WI38 (cell line): Measurements from ENCODE around the gene MYLK.

ENCODE experiments used
- H3K4me3 ChIP-seq: 2 replicates; pipeline ENCODE4 v1.5.1; 2011; ENCODE audit warnings: low read depth, mild to moderate bottlenecking, control low read depth, low read length
- TF ChIP-seq, protein P1 (sequence below): IDR thresholded peaks from 2 replicates; pipeline ENCODE4 v1.5.1; 2012; ENCODE audit warnings: low read depth, mild to moderate bottlenecking, control low read depth, low read length

MYLK gene

DNA sequence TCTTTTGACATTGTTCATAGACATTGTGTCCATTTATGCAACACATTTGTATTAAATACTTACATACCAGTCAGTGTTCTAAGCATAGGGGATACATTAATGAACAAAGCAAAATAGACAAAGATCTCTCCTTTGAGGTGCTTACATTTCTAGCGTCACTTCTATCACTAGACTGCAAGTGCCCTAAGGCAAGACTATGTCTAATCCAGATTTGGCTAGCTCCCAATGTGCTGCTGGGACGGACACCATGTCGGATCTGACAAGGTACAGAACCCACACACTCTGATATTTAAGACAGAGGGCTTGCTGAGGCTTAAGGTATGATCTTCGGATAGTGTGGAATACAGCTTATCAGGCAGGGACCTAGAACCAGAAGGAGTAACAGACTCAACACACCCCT is 41.4 kb downstream of the MYLK start:
- no peak overlapping the region for H3K4me3 ChIP-seq
- TF ChIP-seq, protein P1, sequence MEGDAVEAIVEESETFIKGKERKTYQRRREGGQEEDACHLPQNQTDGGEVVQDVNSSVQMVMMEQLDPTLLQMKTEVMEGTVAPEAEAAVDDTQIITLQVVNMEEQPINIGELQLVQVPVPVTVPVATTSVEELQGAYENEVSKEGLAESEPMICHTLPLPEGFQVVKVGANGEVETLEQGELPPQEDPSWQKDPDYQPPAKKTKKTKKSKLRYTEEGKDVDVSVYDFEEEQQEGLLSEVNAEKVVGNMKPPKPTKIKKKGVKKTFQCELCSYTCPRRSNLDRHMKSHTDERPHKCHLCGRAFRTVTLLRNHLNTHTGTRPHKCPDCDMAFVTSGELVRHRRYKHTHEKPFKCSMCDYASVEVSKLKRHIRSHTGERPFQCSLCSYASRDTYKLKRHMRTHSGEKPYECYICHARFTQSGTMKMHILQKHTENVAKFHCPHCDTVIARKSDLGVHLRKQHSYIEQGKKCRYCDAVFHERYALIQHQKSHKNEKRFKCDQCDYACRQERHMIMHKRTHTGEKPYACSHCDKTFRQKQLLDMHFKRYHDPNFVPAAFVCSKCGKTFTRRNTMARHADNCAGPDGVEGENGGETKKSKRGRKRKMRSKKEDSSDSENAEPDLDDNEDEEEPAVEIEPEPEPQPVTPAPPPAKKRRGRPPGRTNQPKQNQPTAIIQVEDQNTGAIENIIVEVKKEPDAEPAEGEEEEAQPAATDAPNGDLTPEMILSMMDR, result no peak

DNA sequence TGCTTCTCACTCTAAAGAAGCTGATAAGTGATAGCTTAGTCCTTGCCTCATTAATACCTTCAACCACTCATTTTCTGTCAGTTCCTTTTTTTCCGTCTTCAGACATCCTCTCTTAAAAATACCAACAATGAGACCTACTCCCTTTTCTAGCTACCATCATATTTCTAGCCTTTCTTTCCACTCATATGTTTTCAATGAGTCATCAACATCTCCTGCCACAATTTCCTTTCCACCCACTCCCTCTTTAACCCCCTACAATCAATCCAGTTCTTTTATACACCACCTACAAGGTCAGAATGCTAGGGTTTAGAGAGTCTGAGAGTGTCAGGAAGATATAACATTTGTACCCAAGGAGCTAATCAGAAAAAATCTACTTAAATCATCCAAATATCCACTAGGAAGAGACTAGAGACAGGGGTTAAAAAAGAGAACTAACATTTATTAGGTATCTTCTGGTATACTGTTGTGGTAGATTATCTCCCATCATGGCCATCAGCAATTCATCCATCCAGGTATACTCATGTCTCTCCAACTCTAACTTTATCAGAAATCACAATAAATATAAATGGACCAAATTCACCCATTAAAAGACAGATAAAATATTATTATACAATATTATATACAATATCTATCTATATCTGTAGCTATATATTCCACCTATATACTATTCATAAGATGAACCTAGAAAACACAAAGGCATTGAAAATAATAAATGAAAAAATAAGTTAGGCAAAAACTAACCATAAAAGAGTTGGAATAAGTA is 42.5 kb downstream of the MYLK start:
- TF ChIP-seq, protein P1, result no peak

DNA sequence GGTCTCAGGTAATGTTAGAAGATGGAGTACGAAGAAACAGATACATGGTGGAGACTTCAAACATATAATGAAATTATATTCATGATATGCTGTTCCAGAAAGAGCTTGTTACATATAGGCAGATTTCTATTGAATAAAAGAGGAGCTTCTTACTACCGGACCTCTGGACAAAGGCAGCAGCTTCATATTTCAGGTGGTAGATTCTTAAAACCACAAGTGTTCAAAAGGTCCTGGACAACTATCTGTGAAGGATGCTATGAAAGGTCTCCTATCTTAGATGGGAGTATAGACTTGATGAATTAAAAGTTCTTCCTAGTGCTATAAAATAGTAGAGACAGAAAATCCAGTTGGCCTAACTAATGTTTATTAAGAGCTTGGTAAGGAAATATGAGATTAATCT is 43.2 kb downstream of the MYLK start:
- TF ChIP-seq, protein P1, result no peak
- H3K4me3 ChIP-seq, result no peak overlapping the region

More for the DNA sequence above, 42.5 kb downstream of the MYLK start:
- no peak overlapping the region for H3K4me3 ChIP-seq

DNA sequence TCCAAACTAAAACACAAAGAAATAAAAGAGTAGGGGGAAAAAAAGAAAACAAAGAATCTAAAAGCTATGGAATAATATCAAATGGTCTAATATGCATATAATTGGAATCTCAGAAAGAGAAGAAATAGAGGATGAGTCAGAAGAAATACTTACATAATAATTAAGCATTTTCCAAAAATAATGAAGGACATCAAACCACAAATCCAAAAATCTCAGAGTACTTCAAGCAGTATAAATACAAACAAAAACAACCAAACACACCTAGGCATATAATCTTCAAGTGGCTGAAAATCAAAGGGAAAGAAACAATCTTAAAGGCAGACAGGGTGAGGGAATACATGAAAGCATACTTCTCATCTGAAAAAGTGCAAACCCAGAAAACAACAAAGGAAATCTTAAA is 46.3 kb downstream of the MYLK start:
- H3K4me3 ChIP-seq, result no peak overlapping the region
- TF ChIP-seq, protein P1, result no peak

DNA sequence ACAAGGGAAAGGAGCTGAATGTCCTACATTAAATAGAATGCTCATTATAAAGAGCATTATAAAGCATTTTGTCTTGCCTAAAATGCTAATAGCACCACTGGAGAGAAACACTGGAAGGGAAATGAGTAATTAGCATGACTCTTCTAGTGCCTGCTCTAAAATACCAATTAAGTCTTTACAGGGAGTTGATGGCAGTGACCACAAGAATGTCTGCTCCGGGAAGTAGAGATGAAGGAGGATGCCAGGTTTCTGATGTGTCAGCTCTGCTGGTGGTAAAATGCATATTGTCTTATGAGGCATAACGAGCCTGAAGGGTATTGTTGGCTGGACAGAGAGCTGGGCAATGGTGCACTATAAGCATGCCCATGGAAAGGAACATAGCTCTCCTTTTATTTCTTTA is 49.5 kb downstream of the MYLK start:
- TF ChIP-seq, protein P1, result no peak

DNA sequence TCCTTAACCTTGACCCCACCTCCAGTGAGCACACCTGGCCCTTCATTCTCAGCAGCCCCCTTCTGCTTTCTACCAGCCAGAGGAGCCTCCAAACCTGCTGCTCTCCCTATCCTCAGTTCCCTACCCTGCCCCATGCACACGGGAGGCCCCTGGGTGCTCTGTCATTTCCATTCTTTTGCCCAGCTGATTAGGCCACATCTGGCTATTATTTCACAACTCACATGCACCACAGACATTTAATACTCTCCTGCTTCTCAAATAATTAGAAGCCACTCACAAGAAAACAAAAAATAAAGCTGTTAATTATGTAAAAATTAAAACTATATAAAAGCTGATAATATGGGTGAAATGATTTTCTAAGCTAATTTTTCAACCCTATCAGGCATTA is 50.7 kb downstream of the MYLK start:
- TF ChIP-seq, protein P1, result no peak

More for the DNA sequence above, 49.5 kb downstream of the MYLK start:
- no peak overlapping the region for H3K4me3 ChIP-seq

DNA sequence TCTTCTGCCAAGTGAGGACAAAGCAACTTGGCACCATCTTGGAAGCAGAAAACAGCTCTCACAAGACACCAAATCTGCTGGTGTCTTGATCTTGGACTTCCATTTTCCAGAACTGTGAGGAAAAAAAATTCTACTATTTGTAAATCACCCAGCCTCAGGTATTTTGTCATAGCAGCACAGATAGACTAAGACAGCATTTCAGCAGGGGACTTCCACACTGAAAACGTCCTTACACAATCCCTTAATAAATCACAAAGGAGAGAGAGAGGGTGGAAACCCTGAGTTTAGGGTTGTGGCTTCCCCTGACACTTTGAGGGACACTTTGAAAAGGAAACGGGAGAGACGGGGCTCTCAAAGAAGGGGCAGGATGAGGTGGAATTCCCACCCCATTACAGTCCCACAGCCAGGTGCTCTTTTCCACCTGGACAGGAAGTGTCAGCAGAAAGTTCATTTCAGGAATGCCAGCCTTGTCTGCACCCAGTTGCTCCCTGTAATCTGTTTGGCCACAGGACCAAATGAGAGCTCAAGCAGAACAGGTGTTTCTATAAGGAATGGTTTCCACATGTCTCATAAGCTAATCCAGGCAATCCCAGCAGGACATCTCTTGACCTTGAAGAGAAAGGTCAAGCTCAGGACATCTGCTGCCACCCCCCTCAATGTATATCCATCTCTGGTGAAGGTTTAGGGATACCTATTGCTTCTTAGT is 51.3 kb downstream of the MYLK start:
- TF ChIP-seq, protein P1, result no peak
- no peak overlapping the region for H3K4me3 ChIP-seq

More for the DNA sequence above, 50.7 kb downstream of the MYLK start:
- H3K4me3 ChIP-seq, result no peak overlapping the region
